LoVo (cell line): ENCODE results near the gene LMOD3.
A peak's percentile ranks its signal among the peaks of the same experiment; 100 is the strongest.

ENCODE experiments used
- DNase-seq: peaks from one replicate; pipeline ENCODE4 v3.0.0-alpha.2; 2016; ENCODE audit warnings: low spot score

Gene LMOD3

GRCh38 chr3:69091389-69092029 lies 30.9 kb downstream of the LMOD3 start:
- DNase-seq, result no peak

DNA sequence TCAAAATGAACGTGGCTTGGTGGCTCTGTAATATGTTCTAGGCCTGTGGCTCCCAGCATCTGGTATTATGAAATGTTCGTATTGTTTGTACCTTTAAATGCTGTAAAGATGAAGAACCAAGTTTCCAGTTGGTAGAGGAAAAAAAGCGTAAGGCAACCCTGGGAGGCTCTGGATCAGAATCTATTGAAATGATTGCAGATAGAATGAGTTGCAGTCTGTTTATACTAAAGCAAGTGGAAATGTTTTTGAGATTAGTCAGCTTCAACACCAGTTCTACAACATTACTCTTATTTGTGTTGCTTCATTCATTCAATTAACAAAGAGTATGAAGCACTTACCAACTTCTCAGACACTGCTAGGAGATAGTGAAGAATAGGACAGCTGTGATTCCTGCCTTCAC lies 32.4 kb downstream of the LMOD3 start:
- DNase-seq, result no peak

DNA sequence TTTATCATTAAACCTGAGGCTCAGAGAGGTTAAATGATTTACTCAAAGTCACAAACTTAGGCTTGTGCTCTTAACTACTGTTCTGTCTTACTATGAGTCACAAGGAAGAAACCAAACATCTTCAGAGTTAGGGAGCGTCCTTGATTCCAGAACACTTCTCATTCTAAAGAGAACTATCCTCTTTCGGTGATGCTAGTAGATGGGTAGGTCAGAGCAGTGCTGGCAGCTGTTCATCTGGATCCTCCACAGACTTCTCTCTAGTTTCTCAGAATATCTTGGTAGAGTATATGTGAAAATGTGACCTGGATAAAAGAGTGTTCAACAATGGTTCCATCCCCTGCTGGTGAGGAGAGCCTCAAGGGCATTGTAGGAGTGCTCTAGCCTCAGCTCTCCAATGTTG lies 34.3 kb downstream of the LMOD3 start:
- DNase-seq, result no peak

GRCh38 chr3:69087030-69087791 lies 35.2 kb downstream of the LMOD3 start:
- no peak for DNase-seq

GRCh38 chr3:69085833-69086722 lies 36.3 kb downstream of the LMOD3 start:
- peak; percentile 86 for DNase-seq

- no peak for DNase-seq
These were observed 37.1 kb downstream of the LMOD3 start for GRCh38 chr3:69085168-69085832.

GRCh38 chr3:69084326-69085167 lies 37.8 kb downstream of the LMOD3 start, which contains the start of gene ARL6IP5:
Gene ARL6IP5 (plus strand): TSS chr3:69084937. CDS start chr3:69085048, 111 bp downstream.
- DNase-seq, result peak; percentile 90

GRCh38 chr3:69082805-69083204 lies 39.6 kb downstream of the LMOD3 start:
- DNase-seq, result no peak

DNA sequence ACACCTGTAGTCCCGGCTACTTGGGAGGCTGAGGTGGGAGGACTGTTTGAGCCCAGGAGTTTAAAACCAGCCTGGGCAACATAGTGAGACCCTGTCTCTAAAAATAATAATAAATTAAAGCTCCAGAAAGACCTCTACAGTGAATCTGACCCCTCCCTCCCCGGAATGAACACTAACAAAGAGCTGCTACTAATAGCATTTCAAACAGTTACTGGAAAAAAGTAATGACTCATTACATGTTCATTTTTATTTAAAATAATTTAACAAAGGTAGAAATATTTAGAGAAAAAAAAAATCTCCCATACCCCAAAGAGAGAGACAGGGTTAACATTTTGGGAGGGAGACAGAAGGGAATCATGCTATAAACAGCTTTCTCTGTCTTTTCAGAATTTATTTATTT lies 40.0 kb downstream of the LMOD3 start:
- no peak for DNase-seq

DNA sequence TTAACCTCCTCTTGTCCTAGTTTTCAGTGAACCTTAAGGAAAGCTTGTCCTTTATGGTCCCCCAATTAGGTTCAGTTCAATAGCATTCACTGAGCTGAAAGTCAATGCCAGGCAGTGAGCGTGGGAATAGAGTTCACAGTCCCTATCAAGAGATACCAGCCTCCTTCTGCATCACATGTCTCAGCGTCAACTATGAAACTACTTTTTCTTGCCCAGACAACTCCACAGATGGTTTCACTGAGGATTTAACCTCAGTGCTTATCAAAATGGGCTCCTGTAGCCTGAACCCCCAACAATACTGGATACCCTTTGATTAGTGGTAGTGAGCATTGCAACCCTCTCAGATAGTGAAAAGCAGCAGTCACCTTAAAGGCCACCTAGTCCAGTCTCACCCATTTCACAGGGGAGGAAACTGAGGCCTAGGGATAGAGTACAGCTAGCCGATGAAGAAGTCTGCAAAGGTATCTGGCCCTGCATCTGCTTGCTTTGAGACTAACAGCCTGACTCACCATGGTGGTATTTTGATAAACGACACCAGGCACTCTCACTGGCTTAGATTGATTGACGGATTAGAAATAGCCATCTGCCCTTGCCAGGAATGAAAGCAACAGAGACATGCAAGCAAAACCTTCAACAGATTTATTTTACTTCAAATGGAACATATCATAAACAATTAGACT lies 40.7 kb downstream of the LMOD3 start:
- DNase-seq, result no peak

- peak; percentile 87 for DNase-seq
These were observed 42.0 kb downstream of the LMOD3 start, which contains the start of gene UBA3 for GRCh38 chr3:69080233-69080920. Gene UBA3 (minus strand): TSS chr3:69080365. CDS start chr3:69080353, 12 bp downstream.

DNA sequence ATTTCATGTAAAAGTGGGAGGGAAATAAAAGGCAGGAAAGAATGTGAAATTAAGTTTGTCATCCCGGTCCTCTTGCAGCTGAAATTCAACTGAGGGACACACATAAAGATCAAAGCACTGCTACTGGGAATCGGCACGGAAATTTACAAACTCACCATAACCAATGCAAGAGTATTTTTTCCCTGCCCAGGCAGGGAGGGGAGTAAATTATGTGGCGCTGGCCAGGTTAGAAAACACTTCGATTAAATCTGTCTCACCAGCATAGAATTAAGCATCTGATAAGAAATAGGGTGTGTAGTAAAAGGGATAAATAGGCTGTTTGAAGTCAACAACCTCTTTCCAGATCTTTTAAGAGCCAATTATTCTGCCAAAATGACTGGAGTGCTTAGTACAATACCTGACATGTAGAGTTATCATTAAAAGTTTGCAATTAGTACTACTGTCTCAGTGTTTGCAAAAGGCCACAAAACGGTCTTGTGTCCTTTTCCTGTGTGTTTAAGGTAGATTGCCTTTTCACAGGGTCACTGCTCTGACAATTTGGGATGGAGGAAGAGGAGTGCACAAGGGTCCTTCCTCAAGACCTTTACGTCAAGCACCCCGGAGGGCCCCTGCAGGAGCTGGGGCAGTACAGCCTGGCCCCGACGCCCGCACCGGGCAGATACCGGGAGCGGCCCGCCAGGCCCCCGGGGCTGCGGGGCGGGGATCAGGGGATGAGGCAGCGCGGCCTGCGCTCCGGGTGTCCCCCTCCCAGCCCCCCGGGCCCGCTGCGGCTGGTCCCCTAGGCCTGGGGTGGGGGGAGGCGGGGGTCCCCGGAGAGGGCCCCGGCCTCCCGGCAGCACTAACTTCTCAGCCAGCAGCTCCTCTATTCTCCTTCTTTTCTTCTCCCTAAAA lies 42.9 kb downstream of the LMOD3 start:
- no peak for DNase-seq

DNA sequence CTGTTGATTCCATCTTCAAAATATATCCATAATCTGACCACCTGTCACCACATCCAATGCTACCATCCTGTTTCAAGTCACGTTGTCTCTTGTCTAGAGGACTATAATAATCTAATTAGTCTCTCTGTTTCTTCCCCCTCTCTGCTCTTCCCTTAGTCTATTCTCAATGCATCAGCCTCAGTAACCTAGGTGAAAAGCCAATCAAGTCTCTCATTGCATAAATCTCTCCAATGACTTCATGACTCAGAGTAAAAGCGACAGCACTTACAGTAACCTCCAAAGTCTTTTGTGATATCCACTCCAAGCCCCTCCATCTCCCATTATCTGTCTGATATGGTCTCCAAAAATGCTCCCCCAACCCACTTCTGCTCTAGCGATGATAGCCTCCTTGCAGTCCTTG lies 49.5 kb downstream of the LMOD3 start:
- DNase-seq, result no peak

DNA sequence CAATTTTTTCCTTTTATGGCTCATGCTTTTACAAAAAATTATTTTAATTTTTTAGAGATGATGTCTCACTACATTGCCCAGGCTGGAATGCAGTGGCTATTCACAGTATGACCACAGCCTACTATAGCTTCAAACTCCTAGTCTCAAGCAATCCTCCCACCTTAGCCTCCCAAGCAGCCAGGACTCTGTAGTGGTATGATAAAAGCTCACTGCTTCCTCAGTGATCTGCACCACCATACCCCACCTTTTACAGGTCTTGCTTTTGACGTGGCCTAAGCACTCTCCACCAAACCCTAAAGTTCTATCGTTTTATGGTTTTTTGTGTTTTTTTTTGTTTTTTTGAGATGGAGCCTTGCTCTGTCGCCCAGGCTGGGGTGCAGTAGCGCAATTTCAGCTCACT lies 56.3 kb downstream of the LMOD3 start:
- no peak for DNase-seq

GRCh38 chr3:69065318-69065964 lies 57.0 kb downstream of the LMOD3 start:
- no peak for DNase-seq

- no peak for DNase-seq
These were observed 58.8 kb downstream of the LMOD3 start for GRCh38 chr3:69063636-69064035.

GRCh38 chr3:69059688-69060087 lies 62.7 kb downstream of the LMOD3 start:
- no peak for DNase-seq

- no peak for DNase-seq
These were observed 63.5 kb downstream of the LMOD3 start for GRCh38 chr3:69058947-69059224.
